CD4-positive, alpha-beta T cell treated with Interleukin-6 for 4 hours (primary cell): ENCODE data around the gene RCAN2.

Experiments
- DNase-seq: peaks from one replicate; pipeline ENCODE4 v3.0.0-alpha.2; 2020; ENCODE audit warnings: mixed read lengths

RCAN2 gene

GRCh38 chr6:46246081-46246480 is 245.2 kb downstream of the RCAN2 start:
- DNase-seq: no peak

GRCh38 chr6:46244670-46245069 is 246.6 kb downstream of the RCAN2 start:
- no peak for DNase-seq

GRCh38 chr6:46243754-46244153 is 247.5 kb downstream of the RCAN2 start:
- no peak for DNase-seq

- no peak for DNase-seq
These were observed 248.3 kb downstream of the RCAN2 start for GRCh38 chr6:46242921-46243320.

GRCh38 chr6:46240866-46241565 is 250.2 kb downstream of the RCAN2 start:
- no peak for DNase-seq

- no peak for DNase-seq
These were observed 254.5 kb downstream of the RCAN2 start for GRCh38 chr6:46236752-46237151.

GRCh38 chr6:46235242-46235641 is 256.0 kb downstream of the RCAN2 start:
- no peak for DNase-seq

GRCh38 chr6:46234700-46235099 is 256.5 kb downstream of the RCAN2 start:
- DNase-seq: no peak

GRCh38 chr6:46234156-46234556 is 257.1 kb downstream of the RCAN2 start:
- DNase-seq: no peak

GRCh38 chr6:46233129-46233528 is 258.1 kb downstream of the RCAN2 start:
- DNase-seq: no peak

GRCh38 chr6:46222286-46222685 is 269.0 kb downstream of the RCAN2 start:
- no peak for DNase-seq

- no peak for DNase-seq
These were observed 269.9 kb downstream of the RCAN2 start for GRCh38 chr6:46221222-46221793.

GRCh38 chr6:46220352-46221221 is 270.7 kb downstream of the RCAN2 start:
- DNase-seq: no peak

GRCh38 chr6:46219661-46220060 is 271.6 kb downstream of the RCAN2 start:
- DNase-seq: no peak

- no peak for DNase-seq
These were observed 272.8 kb downstream of the RCAN2 start for GRCh38 chr6:46218457-46218856.

- DNase-seq: no peak
These were observed 273.5 kb downstream of the RCAN2 start for GRCh38 chr6:46217671-46218131.

- no peak for DNase-seq
These were observed 274.4 kb downstream of the RCAN2 start for GRCh38 chr6:46216879-46217278.

- no peak for DNase-seq
These were observed 275.5 kb downstream of the RCAN2 start for GRCh38 chr6:46215777-46216176.

GRCh38 chr6:46215213-46215612 is 276.0 kb downstream of the RCAN2 start:
- no peak for DNase-seq

GRCh38 chr6:46211917-46212316 is 279.3 kb downstream of the RCAN2 start:
- DNase-seq: no peak

- no peak for DNase-seq
These were observed 281.0 kb downstream of the RCAN2 start for GRCh38 chr6:46210294-46210693.

- DNase-seq: no peak
These were observed 282.9 kb downstream of the RCAN2 start for GRCh38 chr6:46208303-46208702.

- DNase-seq: no peak
These were observed 284.1 kb downstream of the RCAN2 start for GRCh38 chr6:46207174-46207573.
